NB4 (cell line): ENCODE results near the gene ERCC2.

Source experiments
- DNase-seq: peaks from one replicate; pipeline ENCODE4 v3.0.0; 2010; ENCODE audit warnings: low read depth
- H3K4me3 ChIP-seq: one replicate; pipeline ENCODE4 v1.5.1; 2011; ENCODE audit warnings: mild to moderate bottlenecking, low read depth, low read length, moderate library complexity
- CTCF ChIP-seq: IDR thresholded peaks from one replicate; pipeline ENCODE4 v1.5.1; 2012; ENCODE audit warnings: low read depth, low read length
- MAX ChIP-seq: IDR thresholded peaks from 2 replicates; pipeline ENCODE4 v1.6.1; 2011; ENCODE audit warnings: low read depth, low read length
- MYC ChIP-seq: IDR thresholded peaks from 2 replicates; pipeline ENCODE4 v1.6.1; 2011; ENCODE audit warnings: low read depth, low read length
- POLR2A ChIP-seq: IDR thresholded peaks from 2 replicates; pipeline ENCODE4 v1.6.1; 2011; ENCODE audit warnings: mild to moderate bottlenecking; ENCODE audit not compliant: insufficient read length; ENCODE audit errors: extremely low read depth

The ERCC2 gene

GRCh38 chr19:45352062-45352461 lies 18.3 kb downstream of the ERCC2 start:
- no peak overlapping the region for H3K4me3 ChIP-seq
- no peak for DNase-seq
- TF ChIP-seq MAX (no peak), POLR2A (no peak), CTCF (no peak), MYC (no peak)

GRCh38 chr19:45351401-45351952 lies 18.9 kb downstream of the ERCC2 start:
- no peak overlapping the region for H3K4me3 ChIP-seq
- no peak for TF ChIP-seq MYC
- no peak for TF ChIP-seq MAX
- no peak for TF ChIP-seq CTCF
- no peak for TF ChIP-seq POLR2A
- DNase-seq = no peak

GRCh38 chr19:45350477-45351058 lies 19.8 kb downstream of the ERCC2 start:
- no peak for DNase-seq
- TF ChIP-seq POLR2A (no peak), CTCF (no peak)
- H3K4me3 ChIP-seq = no peak overlapping the region

GRCh38 chr19:45349430-45349941 lies 20.9 kb downstream of the ERCC2 start:
- no peak overlapping the region for H3K4me3 ChIP-seq
- TF ChIP-seq MYC (no peak), CTCF (no peak), MAX (no peak), POLR2A (no peak)

GRCh38 chr19:45349126-45349415 lies 21.3 kb downstream of the ERCC2 start:
- no peak overlapping the region for H3K4me3 ChIP-seq
- DNase-seq = no peak
- TF ChIP-seq MAX (no peak), MYC (no peak), POLR2A (no peak), CTCF (no peak)

More at GRCh38 chr19:45349430-45349941, 20.9 kb downstream of the ERCC2 start:
- no peak for DNase-seq
